H9 (cell line): ENCODE measurements around the gene GSTM3. TPM values are rescaled to one million over a fixed set of nuclear protein-coding genes. Genes with fewer than 3 reads are reported as not detected.

Experiments
- DNase-seq: peaks from one replicate; pipeline ENCODE4 v3.0.0-alpha.2; 2017
- H2AFZ ChIP-seq: one replicate; pipeline ENCODE4 v1.6.1; 2013; ENCODE audit warnings: mild to moderate bottlenecking, low read length, control low read depth, moderate library complexity
- H2AK5ac ChIP-seq: 2 replicates; pipeline ENCODE4 v1.6.1; 2013; ENCODE audit warnings: low read length, control low read depth, mixed read lengths; ENCODE audit not compliant: insufficient read length
- H2BK120ac ChIP-seq: one replicate; pipeline ENCODE4 v1.6.1; 2013; ENCODE audit warnings: low read depth, mild to moderate bottlenecking, low read length, control low read depth, inconsistent platforms; ENCODE audit not compliant: poor library complexity, severe bottlenecking
- H2BK12ac ChIP-seq: 2 replicates; pipeline ENCODE4 v1.6.1; 2013; ENCODE audit warnings: low read length, control low read depth, mixed read lengths, low read depth; ENCODE audit not compliant: insufficient read length
- H2BK15ac ChIP-seq: 2 replicates; pipeline ENCODE4 v1.6.1; 2013; ENCODE audit warnings: low read depth, low read length, control low read depth
- H2BK20ac ChIP-seq: one replicate; pipeline ENCODE4 v1.6.1; 2013; ENCODE audit warnings: low read depth, mild to moderate bottlenecking, low read length, control low read depth, inconsistent platforms; ENCODE audit not compliant: poor library complexity, severe bottlenecking
- H2BK5ac ChIP-seq: 2 replicates; pipeline ENCODE4 v1.6.1; 2013; ENCODE audit warnings: low read length, control low read depth, mixed read lengths; ENCODE audit not compliant: insufficient read length
- H3K14ac ChIP-seq: 2 replicates; pipeline ENCODE4 v1.6.1; 2013; ENCODE audit warnings: low read length, control low read depth; ENCODE audit not compliant: insufficient read depth
- H3K18ac ChIP-seq: 2 replicates; pipeline ENCODE4 v1.6.1; 2013; ENCODE audit warnings: low read depth, mild to moderate bottlenecking, mixed read lengths, low read length, control low read depth; ENCODE audit not compliant: insufficient read length
- H3K23ac ChIP-seq: 2 replicates; pipeline ENCODE4 v1.6.1; 2013; ENCODE audit warnings: low read length, control low read depth, mixed read lengths, low read depth; ENCODE audit not compliant: insufficient read length
- H3K23me2 ChIP-seq: 2 replicates; pipeline ENCODE4 v1.6.1; 2013; ENCODE audit warnings: low read depth, mild to moderate bottlenecking, mixed read lengths, low read length, control low read depth; ENCODE audit not compliant: insufficient read length, poor library complexity, severe bottlenecking
- H3K27ac ChIP-seq: 2 replicates; pipeline ENCODE4 v1.5.1; 2013; ENCODE audit warnings: low read length, control low read depth, mixed read lengths, low read depth; ENCODE audit not compliant: insufficient read length
- H3K27me3 ChIP-seq: 2 replicates; pipeline ENCODE4 v1.6.1; 2013; ENCODE audit warnings: low read length, control low read depth, inconsistent platforms; ENCODE audit not compliant: insufficient read depth
- H3K4ac ChIP-seq: 2 replicates; pipeline ENCODE4 v1.6.1; 2013; ENCODE audit warnings: low read depth, mild to moderate bottlenecking, control low read depth, inconsistent platforms, low read length, moderate library complexity
- H3K4me1 ChIP-seq: 2 replicates; pipeline ENCODE4 v1.6.1; 2013; ENCODE audit warnings: low read length, control low read depth, inconsistent platforms; ENCODE audit not compliant: insufficient read depth
- H3K4me2 ChIP-seq: 2 replicates; pipeline ENCODE4 v1.6.1; 2013; ENCODE audit warnings: low read length, control low read depth, mixed read lengths; ENCODE audit not compliant: insufficient read length, insufficient read depth
- H3K56ac ChIP-seq: 2 replicates; pipeline ENCODE4 v1.6.1; 2013; ENCODE audit warnings: low read depth, mild to moderate bottlenecking, mixed read lengths, low read length, control low read depth; ENCODE audit not compliant: insufficient read length
- H3K79me1 ChIP-seq: 2 replicates; pipeline ENCODE4 v1.6.1; 2013; ENCODE audit warnings: low read depth, mild to moderate bottlenecking, moderate library complexity, low read length, control low read depth, inconsistent platforms; ENCODE audit not compliant: insufficient read depth, poor library complexity, severe bottlenecking
- H3K79me2 ChIP-seq: 2 replicates; pipeline ENCODE4 v1.6.1; 2013; ENCODE audit warnings: low read length, control low read depth, inconsistent platforms; ENCODE audit not compliant: insufficient read depth
- H3K9ac ChIP-seq: 2 replicates; pipeline ENCODE4 v1.6.1; 2013; ENCODE audit warnings: low read length, control low read depth, mixed read lengths; ENCODE audit not compliant: insufficient read length; ENCODE audit errors: extremely low read depth
- H3K9me3 ChIP-seq: one replicate; pipeline ENCODE4 v1.6.1; 2013; ENCODE audit warnings: low read depth, low read length, inconsistent platforms; ENCODE audit not compliant: control insufficient read depth
- H3T11ph ChIP-seq: one replicate; pipeline ENCODE4 v1.6.1; 2013; ENCODE audit warnings: mild to moderate bottlenecking, low read length, control low read depth, inconsistent platforms
- H4K20me1 ChIP-seq: one replicate; pipeline ENCODE4 v1.6.1; 2013; ENCODE audit not compliant: control insufficient read depth, insufficient read length, insufficient read depth
- H4K5ac ChIP-seq: 2 replicates; pipeline ENCODE4 v1.6.1; 2013; ENCODE audit warnings: low read depth, mild to moderate bottlenecking, mixed read lengths, low read length, control low read depth; ENCODE audit not compliant: insufficient read length
- H4K8ac ChIP-seq: replicated peaks from 2 replicates; pipeline ENCODE4 v1.6.1; 2013; ENCODE audit warnings: low read length, control low read depth, mixed read lengths, low read depth; ENCODE audit not compliant: insufficient read length
- H4K91ac ChIP-seq: 2 replicates; pipeline ENCODE4 v1.6.1; 2013; ENCODE audit warnings: low read depth, mild to moderate bottlenecking, moderate library complexity, mixed read lengths, low read length, control low read depth; ENCODE audit not compliant: insufficient read length
- H3K27ac Mint-ChIP-seq, 3 experiments: 2 replicates in 2 of 3; 3 replicates in 1 of 3; pipeline ENCODE4 v1.8.0; 2020 to 2021; ENCODE audit warnings: mixed read lengths in 3 of 3, mild to moderate bottlenecking in 1 of 3, moderate library complexity in 1 of 3
- H3K27me3 Mint-ChIP-seq: 2 replicates; pipeline ENCODE4 v1.8.0; 2021; ENCODE audit warnings: low read depth, mild to moderate bottlenecking, moderate library complexity, mixed read lengths
- H3K36me3 Mint-ChIP-seq, 3 experiments: 2 replicates in 2 of 3; 3 replicates in 1 of 3; pipeline ENCODE4 v1.8.0; 2020 to 2021; ENCODE audit warnings: low read depth in 3 of 3, mixed read lengths in 3 of 3; ENCODE audit not compliant: insufficient read depth in 1 of 3
- H3K4me1 Mint-ChIP-seq, 2 experiments: 2 replicates each; pipeline ENCODE4 v1.8.0; 2020; ENCODE audit warnings: mixed read lengths in 2 of 2
- H3K4me3 Mint-ChIP-seq, 2 experiments: 2 replicates in 1 of 2; 3 replicates in 1 of 2; pipeline ENCODE4 v1.8.0; 2020 to 2021; ENCODE audit warnings: mild to moderate bottlenecking in 2 of 2, mixed read lengths in 2 of 2, moderate library complexity in 1 of 2
- H3K9me3 Mint-ChIP-seq, 2 experiments: 2 replicates in 1 of 2; 3 replicates in 1 of 2; pipeline ENCODE4 v1.8.0; 2020; ENCODE audit warnings: mild to moderate bottlenecking in 2 of 2, mixed read lengths in 2 of 2, moderate library complexity in 1 of 2
- WGBS: extraction: QIAGEN DNeasy Blood & Tissue Kit; methylation state at CpG from one replicate; pipeline ENCODE4 v1.1.7; 2013; ENCODE audit warnings: missing lambda C conversion rate, low lambda C conversion rate, mixed read lengths; ENCODE audit not compliant: insufficient read length; ENCODE audit errors: extremely low coverage; 5-methylcytosine and 5-hydroxymethylcytosine counted together
- total RNA-seq: library from RNA; stranded (reverse); gene quantifications from 2 replicates; pipeline ENCODE4 v1.2.1, GENCODE V29; 2021
- TF ChIP-seq, protein P1 (sequence below): fragments of 200-600 bp; sonication (generic); conservative IDR thresholded peaks from 3 replicates; pipeline ENCODE4 v1.8.0; 2021; ENCODE audit warnings: antibody characterized with exemption, mild to moderate bottlenecking

Gene GSTM3
- total RNA-seq, 1 experiment from 2014 or later = 3.5 TPM

- Histone ChIP-seq H2BK12ac (no peak overlapping the region), H4K8ac (no peak overlapping the region), H3K56ac (no peak overlapping the region), H3K23me2 (no peaks in the 10 kb centered on the region), H3K23ac (no peak overlapping the region), H3K18ac (no peak overlapping the region), H2BK120ac (no peak overlapping the region), H3K4me2 (no peak overlapping the region), H2BK5ac (no peak overlapping the region), H3K4ac (no peak overlapping the region), H3K9ac (no peak overlapping the region), H2AK5ac (no peak overlapping the region), H4K5ac (no peak overlapping the region), H3T11ph (no peak overlapping the region), H4K20me1 (no peaks in the 10 kb centered on the region), H2AFZ (no peak overlapping the region), H3K4me1 (no peaks in the 10 kb centered on the region), H2BK20ac (no peak overlapping the region), H3K9me3 (no peaks in the 10 kb centered on the region), H3K79me1 (no peaks in the 10 kb centered on the region), H2BK15ac (no peak overlapping the region), H3K79me2 (no peaks in the 10 kb centered on the region), H4K91ac (no peak overlapping the region), H3K27me3 (no peaks in the 10 kb centered on the region; the same call in 1 of the 2 replicates), H3K14ac (no peak overlapping the region), H3K27ac (no peak overlapping the region)
- Mint-ChIP-seq H3K27ac (peak overlapping the region in 1 of 3 experiments; percentile 73; a peak in 1 of 7 replicates), H3K36me3 (no peaks in the 10 kb centered on the region), H3K4me1 (no peaks in the 10 kb centered on the region; a peak in 1 of 4 replicates), H3K9me3 (no peaks in the 10 kb centered on the region; a peak in 1 of 5 replicates), H3K4me3 (no peak overlapping the region), H3K27me3 (peaks cover 8% of the 10 kb centered on the region)
- TF ChIP-seq, protein P1, sequence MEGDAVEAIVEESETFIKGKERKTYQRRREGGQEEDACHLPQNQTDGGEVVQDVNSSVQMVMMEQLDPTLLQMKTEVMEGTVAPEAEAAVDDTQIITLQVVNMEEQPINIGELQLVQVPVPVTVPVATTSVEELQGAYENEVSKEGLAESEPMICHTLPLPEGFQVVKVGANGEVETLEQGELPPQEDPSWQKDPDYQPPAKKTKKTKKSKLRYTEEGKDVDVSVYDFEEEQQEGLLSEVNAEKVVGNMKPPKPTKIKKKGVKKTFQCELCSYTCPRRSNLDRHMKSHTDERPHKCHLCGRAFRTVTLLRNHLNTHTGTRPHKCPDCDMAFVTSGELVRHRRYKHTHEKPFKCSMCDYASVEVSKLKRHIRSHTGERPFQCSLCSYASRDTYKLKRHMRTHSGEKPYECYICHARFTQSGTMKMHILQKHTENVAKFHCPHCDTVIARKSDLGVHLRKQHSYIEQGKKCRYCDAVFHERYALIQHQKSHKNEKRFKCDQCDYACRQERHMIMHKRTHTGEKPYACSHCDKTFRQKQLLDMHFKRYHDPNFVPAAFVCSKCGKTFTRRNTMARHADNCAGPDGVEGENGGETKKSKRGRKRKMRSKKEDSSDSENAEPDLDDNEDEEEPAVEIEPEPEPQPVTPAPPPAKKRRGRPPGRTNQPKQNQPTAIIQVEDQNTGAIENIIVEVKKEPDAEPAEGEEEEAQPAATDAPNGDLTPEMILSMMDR = no peak
- no peak for DNase-seq
- WGBS = no CpG with 5 or more reads among the region's 5 CpGs
Observed at GRCh38 chr1:109717729-109718128, 23.1 kb downstream of the GSTM3 start.
